GM12878 (cell line): Measurements from ENCODE around the gene TOMM22. TPM values are rescaled to one million over a fixed set of nuclear protein-coding genes. Genes with fewer than 3 reads are reported as not detected.

ENCODE experiments used
- ASH2L ChIP-seq: fragments of 300-600, 200-600 bp; sonication (generic); IDR thresholded peaks from 2 replicates; pipeline ENCODE4 v1.6.1; 2017; ENCODE audit warnings: low read depth, mild to moderate bottlenecking, borderline replicate concordance
- ATF7 ChIP-seq: fragments of 450-650 bp; IDR thresholded peaks from 2 replicates; pipeline ENCODE4 v1.6.1; 2016; ENCODE audit warnings: low read depth, mild to moderate bottlenecking
- BHLHE40 ChIP-seq, 2 experiments: fragments of 450-650 bp in 1 of 2; IDR thresholded peaks; 2 replicates each; pipeline ENCODE4 v1.6.1; 2011 to 2017; ENCODE audit warnings: low read depth in 2 of 2, borderline replicate concordance in 1 of 2, improper control_type of control experiment in 1 of 2, low read length in 1 of 2, mild to moderate bottlenecking in 1 of 2
- BRCA1 ChIP-seq: IDR thresholded peaks from 2 replicates; pipeline ENCODE4 v1.6.1; 2011; ENCODE audit warnings: low read depth, low read length, improper control_type of control experiment
- GATAD2B ChIP-seq: fragments of 450-650 bp; conservative IDR thresholded peaks from 2 replicates; pipeline ENCODE4 v1.6.1; 2017; ENCODE audit warnings: low read depth, mild to moderate bottlenecking, moderate library complexity
- HCFC1 ChIP-seq: fragments of 150-350 bp; IDR thresholded peaks from 2 replicates; pipeline ENCODE4 v1.6.1; 2014; ENCODE audit warnings: low read length
- IKZF1 ChIP-seq: fragments of 450-650 bp; conservative IDR thresholded peaks from 2 replicates; pipeline ENCODE4 v1.6.1; 2017; ENCODE audit warnings: antibody characterized with exemption, mild to moderate bottlenecking
- MEF2B ChIP-seq: fragments of 450-650 bp; IDR thresholded peaks from 2 replicates; pipeline ENCODE4 v1.6.1; 2018; ENCODE audit warnings: mild to moderate bottlenecking, moderate library complexity; ENCODE audit not compliant: partially characterized antibody, poor library complexity, severe bottlenecking
- MTA3 ChIP-seq: IDR thresholded peaks from 2 replicates; pipeline ENCODE4 v1.6.1; 2012; ENCODE audit warnings: low read length, inconsistent platforms, borderline replicate concordance
- NBN ChIP-seq: fragments of 450-650 bp; IDR thresholded peaks from 2 replicates; pipeline ENCODE4 v1.6.1; 2016
- NR2F1 ChIP-seq: fragments of 450-650 bp; conservative IDR thresholded peaks from 2 replicates; pipeline ENCODE4 v1.6.1; 2017; ENCODE audit warnings: mild to moderate bottlenecking
- NRF1 ChIP-seq: conservative IDR thresholded peaks from 2 replicates; pipeline ENCODE4 v1.6.1; 2011; ENCODE audit warnings: mild to moderate bottlenecking, low read depth, low read length, improper control_type of control experiment
- PKNOX1 ChIP-seq: fragments of 450-650 bp; IDR thresholded peaks from 2 replicates; pipeline ENCODE4 v1.6.1; 2016; ENCODE audit warnings: mild to moderate bottlenecking
- RAD51 ChIP-seq: fragments of 450-650 bp; IDR thresholded peaks from 2 replicates; pipeline ENCODE4 v1.6.1; 2016; ENCODE audit warnings: moderate library complexity, mild to moderate bottlenecking, inconsistent platforms
- RB1 ChIP-seq: fragments of 450-650 bp; formaldehyde crosslinking; IDR thresholded peaks from 2 replicates; pipeline ENCODE4 v1.6.1; 2017; ENCODE audit warnings: mild to moderate bottlenecking, borderline replicate concordance
- SMAD5 ChIP-seq: IDR thresholded peaks from 2 replicates; pipeline ENCODE4 v1.6.1; 2016; ENCODE audit warnings: antibody characterized with exemption, low read depth
- STAT1 ChIP-seq: fragments of 450-650 bp; conservative IDR thresholded peaks from 2 replicates; pipeline ENCODE4 v1.6.1; 2014; ENCODE audit warnings: antibody characterized with exemption, mild to moderate bottlenecking
- SUZ12 ChIP-seq: fragments of 200-600 bp; sonication (generic); IDR thresholded peaks from one replicate; pipeline ENCODE4 v1.6.1; 2018; ENCODE audit warnings: antibody characterized with exemption, mild to moderate bottlenecking; ENCODE audit not compliant: unreplicated experiment
- YY1 ChIP-seq: IDR thresholded peaks from 2 replicates; pipeline ENCODE4 v1.6.1; 2011; ENCODE audit warnings: low read depth, mild to moderate bottlenecking, low read length
- ZBTB40 ChIP-seq: fragments of 450-650 bp; IDR thresholded peaks from 2 replicates; pipeline ENCODE4 v1.6.1; 2016; ENCODE audit warnings: mild to moderate bottlenecking, moderate library complexity, borderline replicate concordance
- ZNF217 ChIP-seq: fragments of 450-650 bp; IDR thresholded peaks from 2 replicates; pipeline ENCODE4 v1.6.1; 2017; ENCODE audit warnings: antibody characterized with exemption, mild to moderate bottlenecking
- ZNF592 ChIP-seq: fragments of 450-650 bp; IDR thresholded peaks from 2 replicates; pipeline ENCODE4 v1.6.1; 2017; ENCODE audit warnings: mild to moderate bottlenecking, moderate library complexity
- polyA plus RNA-seq, 11 experiments: library from polyadenylated mRNA; depleted of rRNA in 4 of 11; unstranded in 6 of 11; stranded (reverse) in 5 of 11; fragments of >200 nt; fragmentation: Nextera tagmentation in 4 of 11; fragmentation: Illumina TruSeq in 1 of 11; extraction: Ambion mirVana in 4 of 11; extraction: Trizol in 1 of 11; gene quantifications; 1 replicate in 1 of 11; 2 replicates in 10 of 11; pipeline versions ENCODE4 v1.2.1 to v1.2.3, GENCODE V29; 2011 to 2016; ENCODE audit warnings: inconsistent platforms in 2 of 11, missing spikeins in 2 of 11, low read depth in 1 of 11
- total RNA-seq, 4 experiments: library from RNA; depleted of rRNA in 3 of 4; stranded (reverse); fragments of >200 nt in 3 of 4; fragmentation: Illumina TruSeq in 1 of 4; extraction: Trizol in 1 of 4; gene quantifications; 2 replicates each; pipeline versions ENCODE4 v1.2.1 to v1.2.3, GENCODE V29; 2013 to 2021

The TOMM22 gene
- total and polyA plus RNA-seq, 10 of the 15 experiments (the other 5 are each of a cell fraction or from before 2014, with no cell fraction given), result 37.6 to 197 (median 94.9) TPM

DNA sequence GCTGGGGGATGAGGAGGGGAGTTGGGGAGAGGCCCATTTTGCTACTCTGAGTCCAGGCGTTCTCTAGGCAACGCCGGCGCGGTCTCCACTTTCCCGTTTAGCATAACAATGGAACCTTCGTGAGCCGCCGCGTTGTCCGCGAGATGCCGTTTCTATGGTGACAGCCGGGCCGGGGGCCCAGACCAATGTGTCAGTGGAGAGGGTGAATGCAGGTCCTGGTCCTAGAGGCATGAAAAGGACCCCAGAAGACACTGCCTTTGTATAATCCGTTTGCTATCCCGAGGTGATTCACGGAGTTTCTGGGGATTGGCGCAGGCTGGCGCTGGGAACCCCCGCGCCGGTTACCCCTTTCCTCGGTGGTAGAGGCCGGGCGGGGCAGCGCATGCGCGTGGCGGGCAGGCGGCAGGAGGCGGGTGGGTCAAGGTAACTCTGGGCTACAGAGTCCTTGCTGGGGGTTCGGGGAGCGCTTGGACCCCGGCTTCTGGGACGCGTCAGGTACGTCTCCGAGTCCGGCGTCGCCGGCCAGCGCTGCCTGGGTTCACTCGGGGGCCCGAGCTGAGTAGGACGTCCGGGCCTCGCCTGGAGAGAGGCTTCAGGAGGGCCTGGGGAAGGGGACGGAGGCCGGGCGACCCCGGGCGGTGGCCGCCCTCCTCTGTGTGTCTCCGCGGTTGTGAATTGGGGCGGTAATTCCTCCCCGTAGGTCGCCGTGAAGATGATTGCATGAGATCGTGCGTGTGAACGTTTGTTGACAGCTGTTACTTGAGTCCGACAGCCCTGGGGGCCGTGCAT, 25.3 kb upstream of the TOMM22 start, which contains the start of the genes CBY1 and FAM227A (continued):
- TF ChIP-seq STAT1 (peak; percentile 46; the same call in 1 of the 2 replicates), ZNF217 (no peak), YY1 (peak; percentile 76), MTA3 (no peak), SMAD5 (no peak), MEF2B (no peak), HCFC1 (0 out of 2 replicates have a peak, but pooled peaks have one; percentile 35), NRF1 (peak; percentile 89), ASH2L (0 out of 2 replicates have a peak, but pooled peaks have one; percentile 16), ATF7 (peak; percentile 100), RB1 (peak; percentile 73; the same call in 1 of the 2 replicates), ZNF592 (no peak), GATAD2B (peak; percentile 36; the same call in 1 of the 2 replicates), NR2F1 (peak; percentile 39; the same call in 1 of the 2 replicates), PKNOX1 (peak; percentile 36; the same call in 1 of the 2 replicates), ZBTB40 (no peak; the same call in 1 of the 2 replicates), IKZF1 (peak; percentile 46), NBN (peak; percentile 61; the same call in 1 of the 2 replicates), SUZ12 (no peak), BHLHE40 (IDR thresholded peaks at IDR 0.05; ENCODE audit: borderline replicate concordance in 1 of 2, low read depth in 2 of 2, low read length in 1 of 2) (peak; percentile 98 to 99), RAD51 (no peak), BRCA1 (0 out of 2 replicates have a peak, but pooled peaks have one; percentile 35)
